Activated naive CD4-positive, alpha-beta T cell treated with anti-CD3 and anti-CD28 coated beads, Interleukin-2, amount 50 U/mL, for 16 hours (primary cell): ENCODE data around the gene DOCK6.

Experiments
- DNase-seq: peaks from one replicate; pipeline ENCODE4 v3.0.0-alpha.2; 2020

The DOCK6 gene

GRCh38 chr19:11274533-11275086 lies 12.3 kb upstream of the DOCK6 start:
- no peak for DNase-seq

GRCh38 chr19:11273989-11274388 lies 11.7 kb upstream of the DOCK6 start:
- no peak for DNase-seq

GRCh38 chr19:11273296-11273695 lies 11.0 kb upstream of the DOCK6 start:
- no peak for DNase-seq

- no peak for DNase-seq
These were observed 7.1 kb upstream of the DOCK6 start for GRCh38 chr19:11269408-11269807.

GRCh38 chr19:11268783-11269267 lies 6.5 kb upstream of the DOCK6 start:
- no peak for DNase-seq

- no peak for DNase-seq
These were observed 5.2 kb upstream of the DOCK6 start for GRCh38 chr19:11267316-11268085.

- DNase-seq, result no peak
These were observed 3.5 kb upstream of the DOCK6 start for GRCh38 chr19:11265785-11266236.

GRCh38 chr19:11265177-11265784 lies 3.0 kb upstream of the DOCK6 start:
- no peak for DNase-seq

- DNase-seq, result no peak
These were observed 2.3 kb upstream of the DOCK6 start for GRCh38 chr19:11264452-11265176.

- no peak for DNase-seq
These were observed 1.4 kb upstream of the DOCK6 start for GRCh38 chr19:11263726-11264125.

GRCh38 chr19:11261431-11261970 lies 823 bp downstream of the DOCK6 start:
- no peak for DNase-seq

GRCh38 chr19:11260996-11261395 lies 1.3 kb downstream of the DOCK6 start:
- DNase-seq, result no peak

GRCh38 chr19:11257846-11258380 lies 4.4 kb downstream of the DOCK6 start:
- DNase-seq, result no peak

GRCh38 chr19:11256189-11256588 lies 6.1 kb downstream of the DOCK6 start:
- DNase-seq, result no peak

- no peak for DNase-seq
These were observed 7.7 kb downstream of the DOCK6 start for GRCh38 chr19:11254666-11255065.

- DNase-seq, result no peak
These were observed 9.5 kb downstream of the DOCK6 start for GRCh38 chr19:11252665-11253355.

- DNase-seq, result no peak
These were observed 10.5 kb downstream of the DOCK6 start for GRCh38 chr19:11251650-11252314.

- no peak for DNase-seq
These were observed 11.1 kb downstream of the DOCK6 start for GRCh38 chr19:11251217-11251616.

- DNase-seq, result no peak
These were observed 13.5 kb downstream of the DOCK6 start for GRCh38 chr19:11248852-11249251.

- DNase-seq, result no peak
These were observed 14.4 kb downstream of the DOCK6 start for GRCh38 chr19:11247934-11248333.

GRCh38 chr19:11247391-11247790 lies 14.9 kb downstream of the DOCK6 start:
- no peak for DNase-seq

GRCh38 chr19:11246941-11247340 lies 15.4 kb downstream of the DOCK6 start:
- no peak for DNase-seq
